ENCODE measurements around the gene GKN2. TPM values are rescaled to one million over a fixed set of nuclear protein-coding genes. Genes with fewer than 3 reads are reported as not detected.
"Not testable (repeated sequence)": the region's sequence is repeated elsewhere in the genome, so short reads cannot be mapped to it uniquely, and the experiment has no call there.

The GKN2 gene
- polyA plus RNA-seq, 3 donors = not detected

DNA sequence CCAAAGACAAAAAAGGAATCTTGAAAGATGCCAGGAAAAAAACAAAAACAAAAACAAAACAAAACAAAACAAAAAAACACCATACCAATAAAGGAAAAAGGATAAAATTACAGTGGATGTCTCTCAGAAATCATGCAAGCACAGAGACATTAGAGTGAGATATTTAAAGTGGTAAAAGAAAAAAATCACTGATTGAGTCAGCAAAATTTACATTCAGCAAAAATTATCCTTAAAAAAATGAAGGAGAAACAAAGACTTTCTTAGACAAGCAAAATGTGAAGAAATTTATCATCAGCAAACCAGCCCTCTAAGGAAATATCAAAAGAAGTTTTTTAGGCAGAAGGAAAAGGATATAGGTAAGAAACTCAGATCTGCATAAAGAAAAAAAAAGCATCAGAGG is 11.6 kb upstream of the GKN2 start:
- no peak for DNase-seq

DNA sequence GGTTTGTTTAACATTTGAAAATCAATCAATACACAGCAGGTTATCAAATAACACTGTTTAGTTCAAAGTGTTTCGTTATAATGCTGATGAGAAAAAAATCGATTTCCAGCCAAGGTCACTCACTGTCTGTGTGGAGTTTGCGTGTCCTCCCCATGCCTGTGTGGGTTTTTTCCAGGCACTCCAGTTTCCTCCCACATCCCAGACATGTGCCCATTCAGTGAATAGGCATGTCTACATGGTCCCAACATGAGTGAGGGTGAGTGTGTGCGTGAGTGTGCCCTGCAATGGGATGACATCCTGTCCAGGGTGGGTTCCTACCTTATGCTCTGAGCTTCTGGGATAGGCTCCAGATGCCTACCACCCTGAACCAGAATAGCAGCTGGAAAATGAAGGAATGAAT is 8.7 kb upstream of the GKN2 start:
- no peak for DNase-seq

DNA sequence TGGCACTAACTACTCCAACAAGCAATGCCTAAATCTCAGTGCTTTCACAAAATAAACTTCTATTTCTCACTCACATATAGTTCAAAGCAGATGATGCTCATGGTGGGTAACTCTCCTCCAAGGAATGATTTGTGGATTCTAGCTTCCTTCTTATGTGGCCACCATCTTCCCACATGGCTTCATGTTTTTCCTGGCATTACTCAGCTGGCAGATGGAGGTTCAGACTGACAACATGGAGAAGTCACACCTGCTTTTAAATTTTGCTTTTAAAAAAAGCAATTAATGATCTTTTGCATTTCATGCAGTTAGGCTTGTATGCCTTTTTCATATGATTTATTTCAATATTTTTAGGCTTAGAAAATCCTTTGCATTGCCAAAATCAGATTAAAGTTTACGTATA is 6.3 kb upstream of the GKN2 start:
- DNase-seq = no peak

DNA sequence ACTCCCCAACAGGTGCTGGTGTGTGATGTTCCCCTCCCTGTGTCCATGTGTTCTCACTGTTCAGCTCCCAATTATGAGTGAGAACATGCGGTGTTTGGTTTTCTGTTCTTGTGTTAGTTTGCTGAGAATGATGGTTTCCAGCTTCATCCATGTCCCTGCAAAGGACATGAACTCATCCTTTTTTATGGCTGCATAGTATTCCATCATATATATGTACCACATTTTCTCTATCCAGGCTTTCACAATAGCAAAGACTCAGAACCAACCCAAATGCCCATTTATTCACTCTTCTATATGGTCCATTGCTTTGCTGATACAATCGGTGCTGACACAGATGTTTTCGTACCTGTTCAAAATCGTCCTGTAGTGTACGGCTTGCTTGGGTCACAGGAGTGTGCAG is 2.7 kb upstream of the GKN2 start:
- DNase-seq = not testable (repeated sequence)

DNA sequence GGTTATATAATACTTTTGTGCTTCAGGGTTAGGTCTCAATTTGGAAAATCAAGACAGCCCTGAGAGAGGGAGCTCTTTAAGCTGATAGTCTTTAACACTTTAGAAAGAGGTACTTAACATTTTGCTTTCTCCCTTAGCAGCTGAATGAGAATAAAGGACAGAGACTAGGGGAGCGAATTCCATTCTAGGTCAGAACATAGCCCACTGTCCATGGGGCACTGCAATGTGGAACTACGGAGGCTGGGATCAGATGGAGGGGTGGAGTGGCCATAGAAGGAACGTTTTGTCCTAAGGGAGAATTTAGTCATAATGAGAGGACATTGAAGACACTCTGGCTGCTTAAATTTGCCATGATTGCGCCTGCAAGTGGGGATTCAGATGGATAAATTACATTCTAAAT is 794 bp downstream of the GKN2 start:
- no peak for DNase-seq

DNA sequence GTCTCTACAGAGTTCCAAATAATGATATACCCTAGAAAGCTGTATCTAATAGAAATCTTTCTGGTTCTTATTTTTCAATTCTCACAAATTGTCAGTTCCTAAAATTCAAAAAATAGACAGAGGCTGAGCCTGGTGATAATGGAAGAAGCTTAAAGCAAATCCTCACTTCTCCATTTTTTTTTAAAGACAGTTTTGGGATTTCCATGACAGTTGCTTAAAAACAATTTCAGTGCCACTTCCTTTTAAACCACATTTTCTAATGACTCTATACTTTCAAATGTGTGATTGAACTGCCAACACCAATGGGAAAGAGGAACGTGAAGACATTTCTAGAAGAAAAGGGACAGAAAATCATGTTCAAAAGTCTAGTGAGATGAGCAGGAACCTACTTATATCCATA is 4.0 kb downstream of the GKN2 start:
- no peak for DNase-seq

DNA sequence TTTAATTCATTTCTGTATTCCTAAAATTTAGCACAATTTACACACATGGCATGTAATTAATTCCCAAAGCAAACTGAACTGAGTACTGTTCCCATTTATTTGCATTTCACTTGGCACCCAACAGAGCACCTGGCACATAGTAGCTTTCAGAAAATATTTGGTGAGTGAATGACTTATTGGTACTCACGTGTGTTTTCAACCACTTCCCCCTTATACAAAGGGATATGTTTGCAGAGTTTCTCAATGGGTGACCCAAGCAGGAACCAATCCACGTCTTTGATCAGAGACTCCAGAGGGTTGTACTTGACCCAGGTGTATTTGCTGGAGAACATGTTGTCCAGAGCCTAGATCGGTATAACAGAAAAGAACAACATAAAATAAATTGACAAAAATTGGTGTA is 6.6 kb downstream of the GKN2 start:
- DNase-seq = no peak

DNA sequence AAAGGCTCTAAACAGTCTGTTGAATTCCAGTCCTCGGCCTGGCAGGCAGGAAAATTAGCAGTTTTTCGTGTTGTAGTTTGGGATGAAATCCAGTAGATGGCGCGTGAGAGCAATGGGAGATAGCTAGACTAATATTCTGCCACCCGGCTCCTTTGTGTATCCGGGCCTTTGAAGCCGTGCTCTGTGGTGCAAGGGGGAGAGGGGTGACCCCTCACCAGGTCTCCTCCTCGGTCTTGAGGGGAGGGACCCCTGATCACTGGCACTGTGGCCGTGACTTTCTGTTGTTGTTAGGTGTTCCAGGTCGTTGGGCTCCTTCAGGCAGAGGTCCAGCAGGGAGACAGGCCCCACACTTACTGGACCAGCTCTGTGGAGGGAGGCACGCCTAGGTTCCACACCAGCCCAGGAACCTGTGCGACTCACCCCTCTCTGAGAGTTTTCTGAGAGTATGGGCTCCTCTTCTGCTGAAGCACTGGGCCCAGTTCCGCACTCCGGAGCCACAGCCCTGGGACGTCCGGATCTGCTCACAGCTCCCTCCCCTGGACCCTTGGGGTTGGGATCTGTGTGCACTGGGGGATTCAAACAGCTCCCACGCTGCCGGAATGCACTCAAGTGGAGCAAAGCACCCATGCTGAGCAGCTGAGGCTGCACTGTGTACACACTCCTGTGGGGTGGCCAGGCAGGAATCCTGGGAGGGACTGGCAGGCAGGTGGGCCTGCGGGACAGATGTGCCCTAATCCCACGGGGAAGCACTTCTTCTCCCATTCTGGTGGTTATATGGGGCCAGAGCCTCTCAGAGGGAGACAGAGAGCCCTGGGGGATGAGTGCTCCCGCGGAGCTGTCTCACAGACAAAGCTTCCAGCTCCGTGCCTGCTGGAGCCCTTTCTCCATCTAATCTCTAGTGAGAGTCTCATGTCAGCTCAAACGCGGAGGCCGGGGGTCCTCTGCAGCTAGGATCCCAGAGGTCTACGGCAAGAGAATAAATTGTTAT is 8.8 kb downstream of the GKN2 start:
- peak; percentile 80 for DNase-seq

DNA sequence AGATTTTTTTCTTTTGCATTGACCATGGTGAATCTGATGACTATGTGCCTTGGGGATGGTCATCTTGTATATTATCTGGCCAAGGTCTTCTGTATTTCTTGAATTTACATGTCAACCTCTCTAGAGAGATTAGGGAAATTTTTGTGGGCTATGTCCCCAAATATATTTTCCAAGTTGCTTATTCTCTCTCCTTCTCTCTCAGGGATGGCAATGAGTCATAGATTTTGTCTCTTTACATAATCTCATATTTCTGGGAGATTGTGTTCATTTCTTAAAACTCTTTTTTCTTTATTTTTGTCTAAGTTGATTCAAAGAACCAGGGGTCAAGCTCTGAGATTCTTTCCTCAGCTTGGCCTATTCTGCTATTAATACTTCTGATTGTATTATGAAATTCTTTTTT is 9.9 kb downstream of the GKN2 start:
- no peak for DNase-seq

DNA sequence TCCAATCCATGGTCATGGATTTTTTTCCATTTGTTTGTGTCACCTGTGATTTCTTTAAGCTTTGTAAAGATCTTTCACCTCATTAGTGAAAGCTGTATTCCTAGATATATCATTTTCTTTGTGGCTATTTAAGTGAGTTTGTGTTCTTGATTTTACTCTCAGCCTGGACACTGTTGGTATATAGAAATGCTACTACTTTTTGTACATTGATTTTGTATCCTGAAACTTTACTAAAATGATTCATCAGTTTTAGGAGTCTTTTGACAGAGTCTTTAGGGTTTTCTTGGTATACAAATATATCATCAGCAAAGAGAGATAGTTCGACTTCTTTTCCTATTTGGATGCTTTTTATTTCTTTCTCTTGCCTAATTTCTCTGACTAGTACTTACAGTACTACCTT is 12.3 kb downstream of the GKN2 start:
- no peak for DNase-seq

DNA sequence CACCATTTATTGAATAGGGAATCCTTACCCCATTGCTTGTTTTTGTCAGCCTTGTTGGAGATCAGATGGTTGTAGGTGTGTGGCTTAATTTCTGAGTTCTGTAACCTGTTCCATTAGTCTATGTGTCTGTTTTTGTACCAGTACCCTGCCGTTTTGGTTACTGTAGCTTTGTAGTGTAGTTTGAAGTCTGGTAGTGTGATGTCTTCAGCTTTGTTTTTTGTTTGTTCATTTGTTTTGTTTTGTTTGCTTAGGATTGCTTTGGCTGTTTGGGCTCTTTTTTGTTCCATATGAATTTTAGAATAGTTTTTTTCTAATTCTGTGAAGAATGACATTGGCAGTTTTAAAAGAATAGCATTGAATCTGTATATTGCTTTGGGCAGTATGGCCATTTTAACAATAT is 12.7 kb downstream of the GKN2 start:
- no peak for DNase-seq

DNA sequence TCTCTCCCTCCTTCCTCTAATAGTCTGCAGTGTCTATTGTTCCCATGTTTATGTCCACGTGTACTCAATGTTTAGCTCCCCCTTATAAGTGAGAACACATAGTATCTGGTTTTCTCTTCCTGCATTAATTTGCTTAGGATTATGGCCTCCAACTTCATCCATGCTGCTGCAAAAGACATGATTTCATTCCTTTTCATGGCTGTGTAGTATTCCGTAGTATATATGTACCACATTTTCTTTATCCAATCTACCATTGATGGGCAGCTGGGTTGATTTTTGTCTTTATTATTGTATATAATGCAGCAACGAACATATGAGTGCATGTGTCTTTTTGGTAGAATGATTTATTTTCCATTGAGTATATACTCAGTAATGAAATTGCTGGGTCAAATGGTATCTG is 13.8 kb downstream of the GKN2 start:
- DNase-seq = no peak

DNA sequence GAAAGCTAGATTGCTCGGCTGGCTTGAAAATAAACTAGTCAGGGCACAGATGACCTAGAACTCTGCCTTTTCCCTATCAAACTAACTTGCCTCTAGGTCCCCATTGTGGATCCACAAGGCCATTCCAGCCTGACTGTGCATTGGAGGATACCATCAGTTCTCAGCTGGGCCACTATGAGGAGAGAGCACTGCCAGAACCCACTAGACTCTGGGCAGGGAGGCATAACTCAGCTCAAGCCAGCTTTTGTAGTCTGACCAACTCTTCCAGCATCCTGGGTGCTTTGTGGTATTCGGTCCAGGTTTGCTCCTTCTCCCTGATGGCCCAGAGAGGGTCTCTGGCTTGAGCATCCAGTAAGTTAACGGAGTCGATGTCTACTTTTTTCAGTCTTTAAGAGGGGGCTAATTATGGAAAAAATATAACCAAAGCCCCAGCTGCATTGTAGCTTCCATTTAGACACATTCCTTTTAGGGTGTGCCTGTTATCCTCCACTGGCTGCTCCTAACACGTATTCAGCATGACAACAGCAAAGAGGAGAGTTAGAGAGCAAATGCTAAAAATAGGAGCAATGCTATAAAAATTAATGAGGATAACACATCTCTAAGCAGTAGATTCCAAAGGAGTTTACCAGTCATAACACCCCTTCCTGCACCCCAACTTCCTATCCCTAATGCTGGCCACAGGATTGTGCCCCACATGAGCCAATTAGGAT is 15.2 kb downstream of the GKN2 start:
- DNase-seq = no peak

DNA sequence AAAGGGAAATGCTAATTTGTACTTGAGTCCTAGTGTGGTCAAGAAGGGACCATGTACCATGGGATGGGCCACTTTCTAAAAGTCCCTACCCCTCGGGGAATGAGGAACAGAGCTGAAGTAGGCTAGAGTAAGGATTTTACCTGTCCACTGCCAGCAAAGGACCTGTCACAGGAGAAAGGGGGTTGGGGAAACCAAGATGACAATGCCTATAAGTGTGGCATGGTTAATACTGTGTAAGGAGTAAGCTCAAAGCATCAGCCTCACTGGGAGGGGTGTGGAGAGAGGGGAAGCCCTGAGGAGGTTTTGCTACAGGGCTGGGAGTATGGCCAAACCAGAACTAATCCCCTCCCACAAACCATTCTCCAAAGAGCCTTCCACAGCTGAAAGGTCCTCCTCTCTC is 15.8 kb downstream of the GKN2 start:
- no peak for DNase-seq

DNA sequence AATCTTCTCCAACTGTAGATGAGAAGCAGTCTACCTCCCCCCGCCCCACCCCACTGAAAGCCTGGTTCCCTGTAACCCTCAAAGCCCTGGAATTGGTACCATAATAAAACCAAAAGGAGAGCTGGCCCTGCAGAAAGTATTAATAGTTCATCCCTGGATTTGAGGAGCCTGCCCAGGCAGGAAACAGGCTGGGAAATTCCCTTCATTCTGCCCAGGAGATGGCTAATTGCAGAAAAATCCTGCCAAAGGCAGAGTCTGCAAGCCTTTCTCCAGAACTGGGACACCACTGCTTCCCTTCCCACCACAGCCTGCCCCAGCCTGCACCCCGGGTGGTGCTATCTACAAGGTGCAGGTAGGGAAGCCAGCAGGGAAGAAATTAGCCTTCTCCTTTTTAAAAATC is 16.3 kb downstream of the GKN2 start:
- no peak for DNase-seq

DNA sequence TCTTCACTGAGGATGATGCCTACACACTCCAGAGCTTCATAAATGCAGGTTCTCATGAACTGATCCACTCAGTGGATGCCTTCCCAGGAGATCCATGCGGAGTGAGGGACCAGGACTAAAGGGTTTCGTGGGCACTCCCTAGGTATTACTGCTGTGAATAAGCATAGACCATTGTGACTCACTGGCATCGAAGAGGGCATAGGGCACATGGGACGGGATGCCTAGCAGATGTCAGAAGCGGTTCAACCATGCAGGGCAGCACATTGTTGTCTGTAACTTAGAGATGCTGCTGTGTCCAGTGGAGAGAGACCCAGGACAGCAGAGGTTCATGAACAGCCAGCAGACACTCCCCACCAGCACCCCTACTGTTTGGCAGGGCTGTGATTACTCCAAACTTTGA is 17.2 kb downstream of the GKN2 start:
- no peak for DNase-seq

DNA sequence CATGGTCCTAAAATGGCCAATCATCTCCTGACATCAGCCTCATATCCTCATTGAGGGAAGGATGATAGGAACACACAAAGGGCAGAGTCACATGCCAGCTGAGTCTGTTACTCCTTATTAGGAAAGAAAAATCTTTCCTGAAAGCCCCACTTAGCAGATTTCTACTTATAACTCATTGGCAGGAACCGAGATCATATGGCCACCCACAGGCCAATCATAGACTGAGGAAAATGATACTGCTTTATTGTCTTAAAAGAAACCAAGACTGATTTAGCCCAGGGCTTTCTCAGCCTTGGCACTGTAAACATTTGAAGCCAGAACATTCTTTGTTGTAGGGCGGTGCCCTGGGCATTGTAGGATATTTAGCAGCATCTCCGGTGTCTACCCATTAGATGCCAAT is 18.7 kb downstream of the GKN2 start:
- DNase-seq = no peak

DNA sequence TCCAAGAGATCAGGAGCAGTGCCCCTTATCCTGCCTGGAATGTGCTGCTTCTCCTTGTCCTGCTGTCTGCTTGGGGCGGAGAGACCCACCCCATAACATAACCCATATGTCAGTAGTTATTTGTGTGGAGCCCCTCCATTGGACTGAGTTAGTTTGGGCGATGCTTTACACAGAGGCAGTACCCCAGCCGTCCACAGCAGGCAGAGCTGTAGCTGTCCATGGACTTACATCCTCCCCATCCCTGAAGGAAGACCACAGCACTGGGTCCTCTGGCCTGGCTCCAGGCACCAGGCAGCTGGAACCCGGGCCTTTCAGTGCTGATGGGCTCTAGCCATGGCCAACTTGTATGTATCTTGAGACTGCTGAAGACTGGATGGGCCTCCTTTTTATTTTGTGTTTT is 20.3 kb downstream of the GKN2 start:
- DNase-seq = no peak

DNA sequence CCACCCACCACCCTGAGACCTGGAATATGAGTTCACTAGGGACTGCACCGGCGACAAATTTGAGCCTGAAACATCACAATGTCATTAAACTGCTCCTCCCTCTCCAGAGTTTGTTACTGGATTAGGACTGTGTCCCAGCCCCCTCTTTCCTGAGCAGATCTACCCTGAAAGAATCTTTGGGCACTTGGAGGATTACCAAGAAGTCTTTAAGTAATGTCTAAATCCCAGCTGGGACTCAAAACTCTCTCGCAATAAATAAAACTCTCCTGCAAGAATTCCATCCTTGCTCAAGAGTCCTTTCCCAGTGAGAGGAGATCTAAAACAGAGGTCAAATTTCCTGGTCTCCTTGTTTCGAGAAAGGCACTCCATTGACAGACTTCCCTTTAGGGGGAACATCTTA is 20.9 kb downstream of the GKN2 start:
- no peak for DNase-seq

DNA sequence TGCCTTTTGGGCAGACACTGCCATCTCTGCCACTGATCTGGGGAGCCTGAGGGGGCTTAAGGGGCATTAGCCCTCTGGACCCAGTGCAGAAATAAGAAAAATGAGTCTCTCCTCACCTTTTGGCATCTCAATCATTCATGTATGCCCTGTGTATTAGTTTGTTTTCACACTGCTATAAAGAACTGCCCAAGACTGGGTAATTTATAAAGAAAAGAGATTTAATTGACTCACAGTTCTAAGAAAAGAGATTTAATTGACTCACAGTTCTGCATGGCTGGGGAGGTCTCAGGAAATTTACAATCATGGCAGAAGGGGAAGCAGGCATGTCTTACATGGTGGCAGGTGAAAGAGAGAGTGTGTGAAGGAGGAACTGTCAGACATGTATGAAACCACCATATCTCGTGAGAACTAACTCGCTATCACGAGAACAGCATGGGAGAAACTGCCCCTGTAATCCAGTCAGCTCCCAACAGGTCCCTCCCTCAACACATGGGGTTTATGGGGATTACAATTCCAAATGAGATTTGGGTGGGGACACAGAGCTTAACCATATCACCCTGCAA is 21.5 kb downstream of the GKN2 start:
- no peak for DNase-seq

DNA sequence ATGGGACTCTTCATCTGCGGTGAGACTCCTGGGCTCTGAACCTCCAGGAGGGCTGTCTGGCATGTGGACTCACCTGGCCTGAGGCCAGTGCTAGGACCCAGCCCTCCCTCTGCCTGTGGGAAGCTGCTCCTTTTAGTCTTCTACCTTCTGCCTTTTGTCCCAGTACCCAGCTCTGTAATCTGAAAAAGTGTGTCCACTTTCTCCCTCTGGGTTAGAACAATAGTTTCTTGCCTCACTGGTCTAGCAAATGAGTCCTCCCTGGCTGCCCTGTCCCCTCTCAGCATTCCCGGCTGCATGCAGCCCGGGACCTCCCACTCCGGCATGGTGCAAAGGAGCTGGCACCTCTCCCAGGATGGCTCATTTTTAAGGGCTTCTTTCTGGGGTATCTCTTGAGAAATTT is 25.9 kb downstream of the GKN2 start:
- no peak for DNase-seq

DNA sequence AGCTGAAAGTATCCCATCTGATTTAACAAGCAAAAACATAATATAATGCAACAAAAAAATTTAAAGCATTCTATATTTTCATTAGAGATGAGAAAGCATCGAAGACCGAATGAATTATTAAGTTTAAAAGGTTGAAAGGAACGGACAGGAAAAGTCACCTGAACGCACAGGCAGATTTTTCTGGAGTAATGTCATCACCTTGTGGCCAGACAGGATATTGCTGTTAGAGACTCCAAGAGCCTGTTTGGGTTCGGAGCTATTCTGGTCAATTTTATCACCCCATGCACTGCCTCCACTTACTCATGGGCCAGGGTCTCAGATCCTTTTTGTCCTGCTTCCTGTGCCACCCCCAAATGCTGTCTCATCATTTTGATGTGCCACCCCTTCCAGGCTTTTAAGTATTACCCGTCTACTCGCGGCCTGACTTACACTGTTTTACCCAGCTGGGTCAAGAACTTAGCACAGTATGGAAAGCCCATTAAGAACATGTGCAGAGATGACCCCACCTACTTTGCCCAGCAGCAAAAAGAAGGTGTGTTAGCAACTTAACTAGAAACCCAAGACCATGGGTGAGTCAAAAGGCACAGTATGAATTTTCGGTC is 27.3 kb downstream of the GKN2 start:
- DNase-seq = peak; percentile 45

DNA sequence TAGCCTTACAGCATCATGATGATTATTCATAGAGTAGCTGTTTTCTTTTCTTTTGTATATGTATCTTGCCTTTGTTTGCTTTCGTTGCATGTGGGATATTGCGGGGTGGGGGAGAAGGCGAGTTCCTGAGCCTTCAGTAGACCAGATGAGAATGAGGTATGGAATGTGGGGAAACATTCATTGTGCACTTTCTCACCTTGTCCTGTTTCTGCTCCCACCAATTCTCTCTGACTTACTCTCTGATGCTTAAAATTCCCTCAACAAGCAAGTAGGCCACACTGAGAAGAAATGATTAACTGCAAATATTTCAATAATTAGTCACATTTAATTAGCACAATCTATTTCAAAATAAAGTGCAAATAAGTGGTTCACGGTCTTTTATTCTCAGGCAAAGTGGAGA is 31.0 kb downstream of the GKN2 start:
- DNase-seq = no peak
